Omental fat pad (tissue), 4 donors: Measurements from ENCODE around the gene TRPM3. TPM values are rescaled to one million over a fixed set of nuclear protein-coding genes. Genes with fewer than 3 reads are reported as not detected.

Experiments
- ATAC-seq: fragments of 150-250 bp; one replicate; pipeline ENCODE4 v1.9.1; 2016; ENCODE audit warnings: mild to moderate bottlenecking, moderate library complexity; ENCODE audit not compliant: low FRiP score
- DNase-seq: peaks from one replicate; pipeline ENCODE4 v3.0.0-alpha.2; 2019; ENCODE audit warnings: low spot score
- total RNA-seq, 4 donors: library from RNA; depleted of rRNA; stranded (reverse); fragments of >200 nt; gene quantifications; one replicate each; pipeline ENCODE4 v1.1.0, GENCODE V29; 2016
- TF ChIP-seq, protein P1 (sequence below), 3 donors: fragments of 450-650 bp; IDR thresholded peaks; one replicate each; pipeline ENCODE4 v1.5.1; 2016 to 2017; ENCODE audit warnings: antibody characterized with exemption in 3 of 3, mild to moderate bottlenecking in 3 of 3, moderate library complexity in 2 of 3

TRPM3 gene
- total RNA-seq, 4 donors from 2014 or later, result 0.60 to 9.3 (median 1.5) TPM

- DNase-seq (no peak), ATAC-seq (no peak)
- TF ChIP-seq, protein P1, sequence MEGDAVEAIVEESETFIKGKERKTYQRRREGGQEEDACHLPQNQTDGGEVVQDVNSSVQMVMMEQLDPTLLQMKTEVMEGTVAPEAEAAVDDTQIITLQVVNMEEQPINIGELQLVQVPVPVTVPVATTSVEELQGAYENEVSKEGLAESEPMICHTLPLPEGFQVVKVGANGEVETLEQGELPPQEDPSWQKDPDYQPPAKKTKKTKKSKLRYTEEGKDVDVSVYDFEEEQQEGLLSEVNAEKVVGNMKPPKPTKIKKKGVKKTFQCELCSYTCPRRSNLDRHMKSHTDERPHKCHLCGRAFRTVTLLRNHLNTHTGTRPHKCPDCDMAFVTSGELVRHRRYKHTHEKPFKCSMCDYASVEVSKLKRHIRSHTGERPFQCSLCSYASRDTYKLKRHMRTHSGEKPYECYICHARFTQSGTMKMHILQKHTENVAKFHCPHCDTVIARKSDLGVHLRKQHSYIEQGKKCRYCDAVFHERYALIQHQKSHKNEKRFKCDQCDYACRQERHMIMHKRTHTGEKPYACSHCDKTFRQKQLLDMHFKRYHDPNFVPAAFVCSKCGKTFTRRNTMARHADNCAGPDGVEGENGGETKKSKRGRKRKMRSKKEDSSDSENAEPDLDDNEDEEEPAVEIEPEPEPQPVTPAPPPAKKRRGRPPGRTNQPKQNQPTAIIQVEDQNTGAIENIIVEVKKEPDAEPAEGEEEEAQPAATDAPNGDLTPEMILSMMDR (IDR thresholded peaks at IDR 0.05), result no peak
These were observed 238.4 kb downstream of the TRPM3 start for GRCh38 chr9:70883056-70883455.

DNA sequence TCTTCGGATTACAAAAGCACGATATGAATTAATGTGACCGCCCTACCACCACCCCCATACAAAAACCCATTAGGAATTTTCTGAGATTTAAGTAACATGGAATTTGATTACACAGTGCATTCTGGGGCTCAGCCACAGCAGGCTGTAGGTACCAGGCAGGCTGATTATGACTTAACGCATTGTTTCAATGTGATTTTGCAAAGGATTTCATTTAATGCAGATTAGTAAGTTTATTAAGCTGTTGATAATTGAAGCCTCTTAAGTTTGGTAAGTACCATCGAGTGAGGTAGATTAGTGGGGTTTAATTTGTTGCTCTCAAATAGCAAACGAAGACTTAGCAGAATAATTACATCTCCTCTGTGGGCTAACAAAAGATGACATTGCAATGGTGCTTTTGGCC, 240.1 kb downstream of the TRPM3 start:
- ATAC-seq (no peak), DNase-seq (no peak)
- TF ChIP-seq, protein P1 (IDR thresholded peaks at IDR 0.05), result no peak

DNA sequence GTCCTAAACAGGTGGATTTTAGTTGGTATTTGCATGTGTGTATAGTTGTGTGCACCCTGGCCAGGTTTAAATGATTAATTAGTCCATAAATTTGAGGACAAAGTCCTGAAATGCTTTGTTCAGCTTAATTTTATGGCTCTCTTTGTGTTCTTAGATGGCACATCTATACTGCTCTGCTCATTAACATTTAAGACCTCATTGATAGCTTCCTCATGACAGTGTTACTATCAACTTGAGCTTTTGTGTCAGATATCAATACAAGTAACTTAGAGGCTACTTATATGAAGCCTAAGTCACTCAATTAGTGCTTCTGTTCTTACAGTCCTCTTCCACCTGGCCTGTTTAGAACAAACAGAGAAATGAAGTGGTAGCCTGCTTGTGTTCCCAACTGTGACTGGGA, 240.9 kb downstream of the TRPM3 start:
- no peak for DNase-seq
- TF ChIP-seq, protein P1 (IDR thresholded peaks at IDR 0.05), result no peak
- ATAC-seq, result no peak

- ATAC-seq (no peak), DNase-seq (no peak)
- TF ChIP-seq, protein P1 (IDR thresholded peaks at IDR 0.05), result no peak
These were observed 242.8 kb downstream of the TRPM3 start for GRCh38 chr9:70878576-70878975.

GRCh38 chr9:70874451-70874850, 247.0 kb downstream of the TRPM3 start:
- DNase-seq (no peak), ATAC-seq (no peak)
- TF ChIP-seq, protein P1 (IDR thresholded peaks at IDR 0.05), result no peak

GRCh38 chr9:70873506-70873905, 247.9 kb downstream of the TRPM3 start:
- no peak for ATAC-seq
- TF ChIP-seq, protein P1 (IDR thresholded peaks at IDR 0.05), result no peak
- DNase-seq, result no peak

DNA sequence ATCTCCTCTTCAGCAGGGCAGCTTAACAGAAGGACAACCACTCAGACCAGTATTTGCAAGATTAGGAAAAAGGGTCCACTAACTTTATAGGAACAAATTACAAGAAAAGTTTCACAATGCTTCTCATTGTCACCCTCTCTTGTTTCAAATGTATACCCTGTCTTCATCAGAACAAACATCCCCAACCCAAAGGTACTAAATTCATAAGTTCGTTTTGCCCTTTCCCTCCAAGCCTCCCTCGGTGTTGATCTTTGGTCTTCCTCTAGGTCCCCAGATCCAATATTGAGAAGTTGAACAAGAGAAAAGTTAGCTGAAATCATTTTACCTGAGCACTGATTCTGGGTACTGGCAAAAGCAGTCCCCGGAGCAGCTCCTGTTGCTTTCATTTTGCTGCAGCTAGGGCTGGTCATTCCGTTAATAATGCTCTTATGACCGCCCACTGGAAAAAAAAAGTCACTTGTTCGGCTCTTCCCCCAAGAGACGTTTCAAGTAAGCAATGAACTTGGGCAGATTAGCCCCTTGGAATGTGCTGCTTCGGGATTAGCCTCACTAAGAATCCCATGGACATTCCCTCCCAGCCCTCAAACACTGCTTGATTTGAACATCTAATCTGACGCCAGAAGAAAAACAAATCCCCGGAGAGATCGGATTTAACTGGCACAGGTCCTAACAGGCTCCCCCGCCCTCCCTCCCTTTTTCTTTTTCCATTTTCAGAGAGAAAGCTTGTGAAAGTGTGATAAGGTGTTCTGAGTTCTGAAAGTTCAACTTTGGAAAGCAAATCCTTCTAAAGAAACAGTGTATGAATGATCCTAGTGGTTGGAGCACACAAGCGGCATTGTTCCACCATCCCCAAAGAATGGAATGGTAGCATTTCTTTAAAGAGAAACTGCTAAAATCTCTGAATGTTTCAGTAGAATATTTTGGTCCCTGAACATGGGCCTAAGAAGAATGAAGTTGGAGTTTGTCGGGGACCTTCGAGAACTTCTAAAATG, 252.5 kb downstream of the TRPM3 start:
- ATAC-seq (peak; percentile 70), DNase-seq (no peak)
- TF ChIP-seq, protein P1 (IDR thresholded peaks at IDR 0.05), result no peak
